PFSK-1 (cell line): Measurements from ENCODE around the gene PM20D2.

Experiments used
- POLR2AphosphoS5 ChIP-seq: IDR thresholded peaks from 2 replicates; pipeline ENCODE4 v1.6.1; 2012; ENCODE audit warnings: low read depth, mild to moderate bottlenecking, control low read depth, low read length, moderate library complexity
- TAF1 ChIP-seq: IDR thresholded peaks from 2 replicates; pipeline ENCODE4 v1.6.1; 2012; ENCODE audit warnings: low read length, control low read depth, borderline replicate concordance; ENCODE audit not compliant: insufficient read depth

- no peak for TF ChIP-seq TAF1
- TF ChIP-seq POLR2AphosphoS5: no peak
Measured at GRCh38 chr6:89197141-89197540, 51.3 kb downstream of the PM20D2 start.
